ENCODE data around the gene ZBTB26.

The ZBTB26 gene

DNA sequence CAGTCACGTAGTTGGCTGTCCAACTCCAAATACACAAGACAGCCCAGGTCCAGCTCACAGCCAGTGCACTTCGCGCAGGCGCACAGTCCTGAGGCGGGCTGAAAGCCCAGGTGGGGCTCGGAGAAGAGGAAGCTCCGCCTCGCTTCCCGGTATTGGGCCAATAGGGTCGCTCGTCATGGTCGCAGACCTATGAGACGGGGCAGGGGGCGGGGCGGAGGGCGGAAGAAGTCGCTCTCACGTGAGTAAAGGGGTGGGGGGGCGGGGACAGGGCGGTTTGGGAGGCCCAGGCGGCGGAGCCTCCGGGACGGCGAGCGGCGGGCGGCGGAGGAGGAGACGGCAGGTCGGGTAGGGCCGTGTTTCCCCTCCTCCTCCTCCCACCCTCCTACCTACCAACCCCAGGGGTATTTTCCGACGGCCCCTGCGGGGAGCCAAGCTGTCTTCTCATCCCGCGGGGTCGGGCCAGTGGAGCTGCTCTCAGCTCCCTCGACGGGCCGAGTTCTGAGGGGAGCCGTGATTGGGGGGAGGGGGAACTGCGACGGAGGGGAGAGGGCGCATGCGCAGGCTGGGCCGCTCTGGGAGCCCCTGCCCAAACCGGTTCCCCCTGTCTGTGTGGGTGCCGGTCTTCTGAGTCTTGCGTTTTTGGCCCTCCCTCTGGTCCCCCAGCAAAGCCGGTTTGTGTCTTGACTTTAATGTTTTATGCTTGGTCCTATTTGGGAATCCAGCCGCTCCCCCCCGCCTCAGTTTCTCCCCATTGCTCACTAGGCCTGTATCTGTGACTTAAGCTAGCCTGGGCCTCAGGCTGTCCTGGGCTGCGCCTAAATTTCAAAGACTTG lies 9.7 kb upstream of the ZBTB26 start, which contains the start of gene RABGAP1:
TSS of gene RABGAP1 (plus strand) at position 272 of the 833 bp plus-strand sequence. CDS start 16,040 bp downstream, outside the sequence.
- TF ChIP-seq, protein P1, sequence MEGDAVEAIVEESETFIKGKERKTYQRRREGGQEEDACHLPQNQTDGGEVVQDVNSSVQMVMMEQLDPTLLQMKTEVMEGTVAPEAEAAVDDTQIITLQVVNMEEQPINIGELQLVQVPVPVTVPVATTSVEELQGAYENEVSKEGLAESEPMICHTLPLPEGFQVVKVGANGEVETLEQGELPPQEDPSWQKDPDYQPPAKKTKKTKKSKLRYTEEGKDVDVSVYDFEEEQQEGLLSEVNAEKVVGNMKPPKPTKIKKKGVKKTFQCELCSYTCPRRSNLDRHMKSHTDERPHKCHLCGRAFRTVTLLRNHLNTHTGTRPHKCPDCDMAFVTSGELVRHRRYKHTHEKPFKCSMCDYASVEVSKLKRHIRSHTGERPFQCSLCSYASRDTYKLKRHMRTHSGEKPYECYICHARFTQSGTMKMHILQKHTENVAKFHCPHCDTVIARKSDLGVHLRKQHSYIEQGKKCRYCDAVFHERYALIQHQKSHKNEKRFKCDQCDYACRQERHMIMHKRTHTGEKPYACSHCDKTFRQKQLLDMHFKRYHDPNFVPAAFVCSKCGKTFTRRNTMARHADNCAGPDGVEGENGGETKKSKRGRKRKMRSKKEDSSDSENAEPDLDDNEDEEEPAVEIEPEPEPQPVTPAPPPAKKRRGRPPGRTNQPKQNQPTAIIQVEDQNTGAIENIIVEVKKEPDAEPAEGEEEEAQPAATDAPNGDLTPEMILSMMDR (IDR thresholded peaks at IDR 0.05; ENCODE audit: borderline replicate concordance, extremely low read depth, low read length, poor library complexity, severe bottlenecking): no peak
- TF ChIP-seq EZH2 (IDR thresholded peaks at IDR 0.05; ENCODE audit: borderline replicate concordance, low read depth, low read length, severe bottlenecking): no peak
- no peaks in the 10 kb centered on the region for H3K9me3 ChIP-seq (ENCODE audit: insufficient read depth, low read length, severe bottlenecking)
- ATAC-seq (ENCODE audit: insufficient read depth, low read depth): peak; percentile 96
- H3K9ac ChIP-seq (ENCODE audit: low read depth, low read length): peak within 1 kb of the TSS; percentile 74
- H2AFZ ChIP-seq (ENCODE audit: low read depth, low read length): peak within 1 kb of the TSS; percentile 84
- H3K4me3 ChIP-seq (ENCODE audit: low read depth in 1 of 2, low read length in 2 of 2): peak within 1 kb of the TSS; percentile 90 to 91
- H3K27me3 ChIP-seq (ENCODE audit: insufficient read depth, low read length, poor library complexity): no peaks in the 10 kb centered on the region
- peak within 1 kb of the TSS; percentile 87 for H3K27ac ChIP-seq (ENCODE audit: low read length)
- H4K20me1 ChIP-seq (ENCODE audit: insufficient read depth, low read length): no peaks in the 10 kb centered on the region; the same call in 1 of the 2 replicates
- peak; percentile 97 for DNase-seq
- H3K4me1 ChIP-seq (ENCODE audit: insufficient read depth, low read length): peaks cover 31% of the 10 kb centered on the region
- H3K79me2 ChIP-seq (ENCODE audit: insufficient read depth, low read length): peaks cover 53% of the 10 kb centered on the region
- peaks cover 20% of the 10 kb centered on the region for H3K36me3 ChIP-seq (ENCODE audit: insufficient read depth, low read length)
- H3K4me2 ChIP-seq (ENCODE audit: insufficient read depth, low read length): peak within 1 kb of the TSS; percentile 93

DNA sequence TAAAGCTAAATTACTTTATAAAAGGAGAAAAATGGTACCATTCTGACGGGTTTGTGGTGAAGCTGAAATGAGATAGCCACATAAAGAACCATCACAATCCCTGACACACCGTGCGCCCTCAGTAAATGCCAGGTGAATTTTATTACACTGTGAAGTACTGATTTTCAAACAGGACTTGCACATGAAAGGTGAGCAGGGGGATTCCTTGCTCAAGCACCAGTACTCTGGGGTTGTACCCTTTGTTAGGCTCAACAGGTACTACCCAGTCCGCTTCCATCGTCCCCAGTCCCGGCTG lies 9.1 kb upstream of the ZBTB26 start:
- TF ChIP-seq, protein P1 (IDR thresholded peaks at IDR 0.05; ENCODE audit: borderline replicate concordance, extremely low read depth, low read length, poor library complexity, severe bottlenecking): no peak
- TF ChIP-seq EZH2 (IDR thresholded peaks at IDR 0.05; ENCODE audit: borderline replicate concordance, low read depth, low read length, severe bottlenecking): no peak
- DNase-seq: no peak
- peak overlapping the region; percentile 87 for H3K27ac ChIP-seq (ENCODE audit: low read length)
- peaks cover 20% of the 10 kb centered on the region for H3K36me3 ChIP-seq (ENCODE audit: insufficient read depth, low read length)
- H4K20me1 ChIP-seq (ENCODE audit: insufficient read depth, low read length): no peaks in the 10 kb centered on the region; the same call in 1 of the 2 replicates
- peaks cover 49% of the 10 kb centered on the region for H3K79me2 ChIP-seq (ENCODE audit: insufficient read depth, low read length)
- H3K9me3 ChIP-seq (ENCODE audit: insufficient read depth, low read length, severe bottlenecking): no peaks in the 10 kb centered on the region
- H3K4me1 ChIP-seq (ENCODE audit: insufficient read depth, low read length): peaks cover 28% of the 10 kb centered on the region
- peak overlapping the region; percentile 56 for H3K9ac ChIP-seq (ENCODE audit: low read depth, low read length)
- peak overlapping the region; percentile 84 for H2AFZ ChIP-seq (ENCODE audit: low read depth, low read length)
- H3K4me2 ChIP-seq (ENCODE audit: insufficient read depth, low read length): peak overlapping the region; percentile 93
- H3K4me3 ChIP-seq (ENCODE audit: low read depth in 1 of 2, low read length in 2 of 2): peak overlapping the region; percentile 18 to 91; a peak in 3 of 4 replicates
- H3K27me3 ChIP-seq (ENCODE audit: insufficient read depth, low read length, poor library complexity): no peaks in the 10 kb centered on the region
- ATAC-seq (ENCODE audit: insufficient read depth, low read depth): no peak

DNA sequence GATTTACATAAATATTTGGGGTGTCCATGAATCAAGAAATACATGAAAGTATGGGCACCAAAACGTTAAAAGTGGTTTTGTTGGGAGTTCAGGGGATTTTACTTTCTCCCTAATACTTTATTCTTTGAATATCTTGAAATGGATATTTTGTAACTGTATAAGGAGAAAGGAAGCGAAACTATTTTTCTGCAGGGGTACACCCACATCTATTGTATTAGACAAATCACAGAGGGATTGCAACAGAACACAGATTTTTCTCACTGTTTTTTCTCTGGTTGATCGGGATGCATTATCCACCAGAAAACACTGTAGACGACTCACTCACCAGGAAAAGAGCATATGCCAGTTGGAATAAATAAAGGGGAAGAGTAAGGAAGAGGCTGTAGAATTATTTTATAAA lies 8.3 kb upstream of the ZBTB26 start:
- DNase-seq (no peak), ATAC-seq (ENCODE audit: insufficient read depth, low read depth) (no peak)
- Histone ChIP-seq H3K4me1 (ENCODE audit: insufficient read depth, low read length) (peaks cover 26% of the 10 kb centered on the region), H3K27me3 (ENCODE audit: insufficient read depth, low read length, poor library complexity) (no peaks in the 10 kb centered on the region), H2AFZ (ENCODE audit: low read depth, low read length) (no peak overlapping the region), H3K4me3 (ENCODE audit: low read depth in 1 of 2, low read length in 2 of 2) (no peak overlapping the region), H4K20me1 (ENCODE audit: insufficient read depth, low read length) (no peaks in the 10 kb centered on the region; the same call in 1 of the 2 replicates), H3K9me3 (ENCODE audit: insufficient read depth, low read length, severe bottlenecking) (no peaks in the 10 kb centered on the region), H3K27ac (ENCODE audit: low read length) (no peak overlapping the region), H3K36me3 (ENCODE audit: insufficient read depth, low read length) (peaks cover 20% of the 10 kb centered on the region), H3K79me2 (ENCODE audit: insufficient read depth, low read length) (peaks cover 46% of the 10 kb centered on the region), H3K9ac (ENCODE audit: low read depth, low read length) (no peak overlapping the region), H3K4me2 (ENCODE audit: insufficient read depth, low read length) (no peak overlapping the region)
- TF ChIP-seq, protein P1 (IDR thresholded peaks at IDR 0.05; ENCODE audit: borderline replicate concordance, extremely low read depth, low read length, poor library complexity, severe bottlenecking): no peak
- no peak for TF ChIP-seq EZH2 (IDR thresholded peaks at IDR 0.05; ENCODE audit: borderline replicate concordance, low read depth, low read length, severe bottlenecking)
